Endothelial cell of umbilical vein (primary cell): ENCODE results near the gene LIPG. TPM values are rescaled to one million over a fixed set of nuclear protein-coding genes. Genes with fewer than 3 reads are reported as not detected.

ENCODE experiments used
- BruUV-seq: library from RNA; stranded (reverse); fragments of 400-500 nt; replicated peaks from 2 replicates; lab custom pipeline; 2021; lab: Mats Ljungman, UMichigan
- CTCF ChIA-PET: fragments of 300-600, 350-600 bp; sonication (Branson Sonifier 250); formaldehyde crosslinking; loops from one replicate; lab custom pipeline; 2021; ENCODE audit warnings: antibody characterized with exemption, inconsistent platforms; lab: Charles Lee
- POLR2A ChIA-PET: fragments of 300-600, 350-600 bp; sonication (Branson Sonifier 250); formaldehyde crosslinking; loops from one replicate; lab custom pipeline; 2021; ENCODE audit warnings: antibody characterized with exemption, inconsistent platforms; lab: Charles Lee
- DNase-seq: peaks from one replicate; pipeline ENCODE4 v3.0.0-alpha.2; 2011; ENCODE audit warnings: low read depth, low spot score
- FAIRE-seq: peaks from 2 replicates; lab custom pipeline; 2011; peaks lifted over from hg19 to GRCh38; lab: Jason Lieb, UNC
- H2AFZ ChIP-seq: 2 replicates; pipeline ENCODE4 v1.6.0; 2012; ENCODE audit warnings: low read depth, low read length, control low read depth, inconsistent platforms
- H3K27ac ChIP-seq: 2 replicates; pipeline ENCODE4 v1.5.1; 2011; ENCODE audit warnings: low read depth, mild to moderate bottlenecking, control low read depth, low read length, moderate library complexity; ENCODE audit not compliant: insufficient read depth
- H3K27me3 ChIP-seq, 2 experiments: 2 replicates each; pipeline versions ENCODE4 v1.6.0 to v1.6.1; 2011; ENCODE audit warnings: low read length in 2 of 2, mixed read lengths in 1 of 2; ENCODE audit not compliant: control insufficient read depth in 2 of 2, insufficient read depth in 2 of 2
- H3K36me3 ChIP-seq, 2 experiments: 2 replicates in 1 of 2; 3 replicates in 1 of 2; pipeline ENCODE4 v1.5.1; 2011; ENCODE audit warnings: low read length in 2 of 2, mild to moderate bottlenecking in 1 of 2, moderate library complexity in 1 of 2; ENCODE audit not compliant: control insufficient read depth in 2 of 2, insufficient read depth in 2 of 2; ENCODE audit errors: extremely low read depth in 1 of 2
- H3K4me1 ChIP-seq: 3 replicates; pipeline ENCODE4 v1.5.1; 2011; ENCODE audit warnings: mild to moderate bottlenecking, low read length; ENCODE audit not compliant: control insufficient read depth, insufficient read depth; ENCODE audit errors: extremely low read depth
- H3K4me2 ChIP-seq: 2 replicates; pipeline ENCODE4 v1.6.1; 2011; ENCODE audit warnings: low read length, control low read depth, mixed read lengths; ENCODE audit not compliant: insufficient read depth
- H3K4me3 ChIP-seq, 3 experiments: fragments of 200-600 bp in 1 of 3; sonication (generic), shearing (Covaris generic) in 1 of 3; replicated peaks in 1 of 3; 2 replicates each; pipeline ENCODE4 v1.5.1; 2011 to 2016; ENCODE audit warnings: control low read depth in 3 of 3, low read length in 3 of 3, mild to moderate bottlenecking in 2 of 3, inconsistent platforms in 1 of 3, low read depth in 1 of 3, moderate library complexity in 1 of 3; ENCODE audit not compliant: insufficient read depth in 1 of 3
- H3K79me2 ChIP-seq: 2 replicates; pipeline ENCODE4 v1.6.0; 2012; ENCODE audit warnings: low read length, inconsistent platforms; ENCODE audit not compliant: control insufficient read depth, insufficient read depth
- H3K9ac ChIP-seq: replicated peaks from 2 replicates; pipeline ENCODE3; 2011; ENCODE audit warnings: low read length, control low read depth; ENCODE audit not compliant: insufficient read depth; ENCODE audit errors: extremely low read depth
- H3K9me1 ChIP-seq: replicated peaks from 3 replicates; pipeline ENCODE4 v1.6.0; 2011; ENCODE audit warnings: mild to moderate bottlenecking, low read length; ENCODE audit not compliant: control insufficient read depth, insufficient read depth; ENCODE audit errors: extremely low read depth
- H3K9me3 ChIP-seq: replicated peaks from 2 replicates; pipeline ENCODE4 v1.5.1; 2012; ENCODE audit warnings: low read length, inconsistent platforms; ENCODE audit not compliant: control insufficient read depth, insufficient read depth
- H4K20me1 ChIP-seq: replicated peaks from 2 replicates; pipeline ENCODE3; 2011; ENCODE audit warnings: mild to moderate bottlenecking, low read length; ENCODE audit not compliant: control insufficient read depth, insufficient read depth; ENCODE audit errors: extremely low read depth
- CTCF ChIP-seq, 2 donors: IDR thresholded peaks; 1 replicate in 1 of 2; 2 replicates in 1 of 2; pipeline ENCODE4 v1.5.1; 2011; ENCODE audit warnings: low read length in 2 of 2, mild to moderate bottlenecking in 2 of 2, moderate library complexity in 2 of 2, control low read depth in 1 of 2, inconsistent platforms in 1 of 2, low read depth in 1 of 2; ENCODE audit not compliant: insufficient read depth in 1 of 2; ENCODE audit errors: extremely low read depth in 1 of 2
- EZH2 ChIP-seq: IDR thresholded peaks from 2 replicates; pipeline ENCODE4 v1.6.1; 2012; ENCODE audit warnings: borderline replicate concordance, low read depth, mild to moderate bottlenecking, moderate library complexity, low read length, inconsistent platforms; ENCODE audit not compliant: severe bottlenecking
- FOS ChIP-seq: IDR thresholded peaks from 2 replicates; pipeline ENCODE4 v1.6.1; 2011; ENCODE audit warnings: mild to moderate bottlenecking, low read length, moderate library complexity, borderline replicate concordance; ENCODE audit not compliant: insufficient read depth
- GATA2 ChIP-seq: IDR thresholded peaks from 2 replicates; pipeline ENCODE4 v1.7.0; 2011; ENCODE audit warnings: low read depth, mild to moderate bottlenecking, moderate library complexity, mixed read lengths, low read length; ENCODE audit not compliant: insufficient read length, insufficient read depth
- JUN ChIP-seq: IDR thresholded peaks from 2 replicates; pipeline ENCODE4 v1.6.1; 2011; ENCODE audit warnings: borderline replicate concordance, low read depth; ENCODE audit not compliant: insufficient read length, insufficient read depth
- MAX ChIP-seq: IDR thresholded peaks from 2 replicates; pipeline ENCODE4 v1.6.1; 2011; ENCODE audit not compliant: insufficient read depth, insufficient read length
- MYC ChIP-seq: IDR thresholded peaks from one replicate; pipeline ENCODE4 v1.6.1; 2011; ENCODE audit warnings: mild to moderate bottlenecking, low read depth, low read length
- POLR2A ChIP-seq: IDR thresholded peaks from 2 replicates; pipeline ENCODE4 v1.6.1; 2012; ENCODE audit warnings: low read depth, mild to moderate bottlenecking, control low read depth, low read length
- POLR2AphosphoS5 ChIP-seq: IDR thresholded peaks from 2 replicates; pipeline ENCODE4 v1.6.1; 2012; ENCODE audit warnings: low read depth, mild to moderate bottlenecking, control low read depth, low read length, moderate library complexity; ENCODE audit not compliant: insufficient read depth
- dilution Hi-C: fragments of 300-500 bp; cut with MboI; formaldehyde crosslinking; loops from one replicate; pipeline ENCODE4 v1.15.0; 2019; ENCODE audit warnings: low sequenced_read_pairs; ENCODE audit not compliant: extremely low pct_ligation_motif_present
- intact Hi-C: fragments of 100-400 bp; cut with micrococcal nuclease; formaldehyde crosslinking; loops from one replicate; pipeline ENCODE4 v1.10.0; 2022
- polyA plus RNA-seq, 4 experiments: library from polyadenylated mRNA; depleted of rRNA in 3 of 4; stranded (reverse) in 3 of 4; unstranded in 1 of 4; fragments of >200 nt; gene quantifications; 2 replicates each; pipeline versions ENCODE4 v1.2.1 to v1.2.3, GENCODE V29; 2011 to 2012; ENCODE audit warnings: missing spikeins in 1 of 4
- total RNA-seq: library from RNA; stranded (reverse); gene quantifications from 2 replicates; pipeline ENCODE4 v1.2.3, GENCODE V29; 2021

Gene LIPG
- total and polyA plus RNA-seq, 2 donors (not counting 3 experiments of a cell fraction or from before 2014, with no cell fraction given), result 80.6 to 86.3 TPM

- no peak overlapping the region for H3K27ac ChIP-seq
Observed at GRCh38 chr18:49555641-49556040, 6.2 kb upstream of the LIPG start.

More at GRCh38 chr18:49555641-49556040, 6.2 kb upstream of the LIPG start:
- FAIRE-seq, result no peak
- H3K79me2 ChIP-seq, result no peaks in the 10 kb centered on the region
- H3K4me2 ChIP-seq, result no peak overlapping the region
- H3K36me3 ChIP-seq, result no peaks in the 10 kb centered on the region
- POLR2A ChIA-PET, result interaction anchor here (0.7 kb wide), 2 partner anchors 68 to 255 kb away, joined by 6 read pairs; partner anchors contain the start of gene C18orf32
- no peaks in the 10 kb centered on the region for H3K4me1 ChIP-seq
- CTCF ChIA-PET, result interaction anchor here (0.6 to 7.6 kb wide), 6 partner anchors 45 to 662 kb away, joined by 3 to 162 read pairs (median 5); no protein-coding TSS in a partner anchor
- intact Hi-C loops, result no loop called here
- no TSS peak for BruUV-seq
- H3K27me3 ChIP-seq, result peaks cover 5% of the 10 kb centered on the region in 2 experiments
- no peak for DNase-seq
- no peak overlapping the region for H3K9ac ChIP-seq
- dilution Hi-C loops, result no loop called here
- no peaks in the 10 kb centered on the region for H3K9me3 ChIP-seq
- H3K9me1 ChIP-seq, result no peaks in the 10 kb centered on the region
- no peak for TF ChIP-seq JUN
- TF ChIP-seq FOS, result no peak
- TF ChIP-seq CTCF (IDR thresholded peaks at IDR 0.05; ENCODE audit: extremely low read depth in 1 of 2, insufficient read depth in 1 of 2, low read depth in 1 of 2, low read length in 2 of 2), result no peak
- no peak for TF ChIP-seq POLR2A
- no peak for TF ChIP-seq EZH2
- TF ChIP-seq GATA2, result no peak
- no peak for TF ChIP-seq POLR2AphosphoS5
- TF ChIP-seq MYC, result no peak
- TF ChIP-seq MAX, result no peak
- H3K4me3 ChIP-seq, result no peak overlapping the region
- H2AFZ ChIP-seq, result no peak overlapping the region
- no peaks in the 10 kb centered on the region for H4K20me1 ChIP-seq
